Mesenchymal stem cell (in vitro differentiated cells and primary cell): ENCODE results near the gene IRF7.

Source experiments
- DNase-seq: peaks from one replicate; pipeline ENCODE4 v3.0.0-alpha.2; 2013
- H2AFZ ChIP-seq: one replicate; pipeline ENCODE4 v1.6.1; 2013; ENCODE audit warnings: low read depth, mild to moderate bottlenecking, control low read depth, inconsistent platforms, low read length, moderate library complexity
- H2AK5ac ChIP-seq: 2 replicates; pipeline ENCODE4 v1.6.1; 2013; ENCODE audit warnings: low read length, moderate library complexity, mild to moderate bottlenecking, inconsistent platforms; ENCODE audit not compliant: severe bottlenecking
- H2BK120ac ChIP-seq: one replicate; pipeline ENCODE4 v1.6.1; 2013; ENCODE audit warnings: low read depth, mild to moderate bottlenecking, inconsistent platforms, low read length, moderate library complexity
- H2BK12ac ChIP-seq, 2 experiments: one replicate each; pipeline ENCODE4 v1.6.1; 2013; ENCODE audit warnings: inconsistent platforms in 2 of 2, low read length in 2 of 2, mild to moderate bottlenecking in 2 of 2, moderate library complexity in 2 of 2, control low read depth in 1 of 2
- H2BK15ac ChIP-seq: one replicate; pipeline ENCODE4 v1.6.1; 2013; ENCODE audit warnings: mild to moderate bottlenecking, low read depth, inconsistent platforms; ENCODE audit not compliant: poor library complexity, severe bottlenecking
- H2BK5ac ChIP-seq: 2 replicates; pipeline ENCODE4 v1.6.1; 2013; ENCODE audit warnings: low read depth, mild to moderate bottlenecking, low read length, control low read depth, inconsistent platforms; ENCODE audit not compliant: poor library complexity, severe bottlenecking
- H3K14ac ChIP-seq, 2 experiments: one replicate each; pipeline ENCODE4 v1.6.1; 2013; ENCODE audit warnings: inconsistent platforms in 2 of 2, low read length in 2 of 2, control low read depth in 1 of 2, mild to moderate bottlenecking in 1 of 2, moderate library complexity in 1 of 2
- H3K18ac ChIP-seq, 2 experiments: one replicate each; pipeline ENCODE4 v1.6.1; 2013; ENCODE audit warnings: inconsistent platforms in 2 of 2, low read length in 2 of 2, control low read depth in 1 of 2, low read depth in 1 of 2, mild to moderate bottlenecking in 1 of 2
- H3K23ac ChIP-seq, 2 experiments: one replicate each; pipeline ENCODE4 v1.6.1; 2013; ENCODE audit warnings: inconsistent platforms in 2 of 2, low read length in 2 of 2, mild to moderate bottlenecking in 2 of 2, moderate library complexity in 2 of 2, control low read depth in 1 of 2
- H3K27ac ChIP-seq: 2 replicates; pipeline ENCODE4 v1.5.1; 2013; ENCODE audit warnings: mild to moderate bottlenecking, moderate library complexity, low read length, control low read depth, inconsistent platforms; ENCODE audit not compliant: poor library complexity, severe bottlenecking
- H3K27me3 ChIP-seq, 2 experiments: 2 replicates each; pipeline versions ENCODE4 v1.6.1 to v1.7.0; 2013; ENCODE audit warnings: low read length in 2 of 2, mild to moderate bottlenecking in 2 of 2, moderate library complexity in 2 of 2, control low read depth in 1 of 2, inconsistent platforms in 1 of 2; ENCODE audit not compliant: control insufficient read depth in 1 of 2, insufficient read depth in 1 of 2
- H3K36me3 ChIP-seq, 2 experiments: 2 replicates each; pipeline versions ENCODE4 v1.6.1 to v1.7.0; 2013; ENCODE audit warnings: low read length in 2 of 2, control low read depth in 1 of 2, inconsistent platforms in 1 of 2, low read depth in 1 of 2, mild to moderate bottlenecking in 1 of 2; ENCODE audit not compliant: insufficient read depth in 2 of 2, control insufficient read depth in 1 of 2
- H3K4ac ChIP-seq, 2 experiments: one replicate each; pipeline ENCODE4 v1.6.1; 2013; ENCODE audit warnings: inconsistent platforms in 2 of 2, low read length in 2 of 2, mild to moderate bottlenecking in 2 of 2, moderate library complexity in 2 of 2, control low read depth in 1 of 2, low read depth in 1 of 2
- H3K4me1 ChIP-seq: 2 replicates; pipeline ENCODE4 v1.6.1; 2013; ENCODE audit warnings: low read depth, low read length, control low read depth; ENCODE audit not compliant: control insufficient read depth, insufficient read depth
- H3K4me2 ChIP-seq: 2 replicates; pipeline ENCODE4 v1.6.1; 2013; ENCODE audit warnings: low read length, mild to moderate bottlenecking, inconsistent platforms; ENCODE audit not compliant: poor library complexity, severe bottlenecking
- H3K4me3 ChIP-seq, 2 experiments: 2 replicates each; pipeline versions ENCODE4 v1.5.1 to v1.7.0; 2013; ENCODE audit warnings: low read length in 2 of 2, mild to moderate bottlenecking in 2 of 2, control low read depth in 1 of 2, low read depth in 1 of 2; ENCODE audit not compliant: insufficient read depth in 1 of 2
- H3K79me1 ChIP-seq: replicated peaks from 2 replicates; pipeline ENCODE4 v1.6.1; 2013; ENCODE audit warnings: mild to moderate bottlenecking, control low read depth, low read length, inconsistent platforms; ENCODE audit not compliant: poor library complexity, severe bottlenecking
- H3K9ac ChIP-seq: 2 replicates; pipeline ENCODE4 v1.7.0; 2013; ENCODE audit warnings: mild to moderate bottlenecking, low read length, moderate library complexity
- H3K9me3 ChIP-seq: 2 replicates; pipeline ENCODE4 v1.7.0; 2013; ENCODE audit warnings: mild to moderate bottlenecking, low read length; ENCODE audit not compliant: control insufficient read depth
- H4K8ac ChIP-seq: one replicate; pipeline ENCODE4 v1.6.1; 2013; ENCODE audit warnings: inconsistent platforms, mild to moderate bottlenecking, low read length, moderate library complexity
- H4K91ac ChIP-seq: one replicate; pipeline ENCODE4 v1.6.1; 2013; ENCODE audit warnings: mild to moderate bottlenecking, low read length, inconsistent platforms
- WGBS: methylation state at CpG from one replicate; pipeline ENCODE4 v1.1.7; 2013; ENCODE audit warnings: mixed read lengths; 5-methylcytosine and 5-hydroxymethylcytosine counted together

The IRF7 gene

DNA sequence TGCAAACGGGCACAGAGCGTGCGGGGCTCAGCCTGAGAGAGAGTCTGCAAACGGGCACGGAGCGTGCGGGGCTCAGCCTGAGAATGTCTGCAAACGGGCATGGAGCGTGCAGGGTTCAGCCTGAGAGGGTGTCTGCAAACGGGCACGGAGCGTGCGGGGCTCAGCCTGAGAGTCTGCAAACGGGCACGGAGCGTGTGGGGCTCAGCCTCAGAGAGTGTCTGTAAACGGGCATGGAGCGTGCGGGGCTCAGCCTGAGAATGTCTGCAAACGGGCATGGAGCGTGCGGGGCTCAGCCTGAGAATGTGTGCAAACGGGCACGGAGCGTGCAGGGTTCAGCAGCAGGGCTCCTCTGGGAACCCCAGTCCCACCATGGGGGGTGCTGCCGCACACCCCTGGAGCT lies 26.0 kb downstream of the IRF7 start:
- Histone ChIP-seq H2BK120ac (no peak overlapping the region), H3K4me2 (no peak overlapping the region), H3K4ac (no peak overlapping the region), H3K9ac (no peak overlapping the region), H3K27me3 (no peaks in the 10 kb centered on the region), H2BK15ac (no peak overlapping the region), H4K91ac (no peak overlapping the region), H2AFZ (no peak overlapping the region), H3K23ac (no peak overlapping the region), H2AK5ac (no peak overlapping the region), H3K18ac (no peak overlapping the region), H2BK5ac (no peak overlapping the region), H3K4me3 (no peak overlapping the region), H3K27ac (no peak overlapping the region), H4K8ac (no peak overlapping the region), H3K14ac (no peak overlapping the region), H3K36me3 (peaks cover 68 to 79% of the 10 kb centered on the region in 2 experiments), H2BK12ac (no peak overlapping the region), H3K4me1 (peaks cover 13% of the 10 kb centered on the region), H3K9me3 (no peaks in the 10 kb centered on the region), H3K79me1 (peaks cover 24% of the 10 kb centered on the region)
- DNase-seq = no peak
- 97% methylated on average over 26 of the region's 26 CpGs for WGBS

GRCh38 chr11:587978-588380 lies 27.8 kb downstream of the IRF7 start:
- 0% methylated on average over 6 of the region's 6 CpGs for WGBS
- H3K4ac ChIP-seq = no peak overlapping the region

DNA sequence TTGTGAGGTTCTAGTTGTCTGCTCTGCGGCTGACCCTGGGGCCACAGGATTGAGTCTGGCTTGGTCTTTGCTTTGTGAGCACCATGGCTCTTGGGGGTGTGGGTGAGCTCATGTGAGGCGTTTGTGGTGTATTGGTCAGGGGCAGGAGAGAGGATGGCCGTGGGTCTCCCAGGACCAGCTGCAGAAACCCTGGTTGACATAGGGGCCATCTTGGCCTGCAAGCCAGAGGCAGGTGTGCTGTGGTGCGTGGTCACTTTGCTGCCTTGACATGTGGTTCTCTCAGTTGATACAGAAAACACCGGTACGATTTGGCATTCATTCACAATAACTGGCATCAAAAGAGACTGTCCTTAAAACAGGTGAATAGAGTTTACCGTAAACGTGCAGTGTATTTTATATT lies 28.2 kb downstream of the IRF7 start:
- no peak overlapping the region for H3K9ac ChIP-seq
- H2AK5ac ChIP-seq = no peak overlapping the region
- no peak overlapping the region for H3K4me2 ChIP-seq
- no peaks in the 10 kb centered on the region for H3K9me3 ChIP-seq
- H3K36me3 ChIP-seq = peaks cover 67 to 68% of the 10 kb centered on the region in 2 experiments
- DNase-seq = no peak
- no peak overlapping the region for H2AFZ ChIP-seq
- peak overlapping the region; percentile 33 for H4K8ac ChIP-seq
- peaks cover 10% of the 10 kb centered on the region for H3K4me1 ChIP-seq
- H4K91ac ChIP-seq = no peak overlapping the region
- H3K27ac ChIP-seq = peak overlapping the region; percentile 79
- WGBS = 65% methylated on average over 6 of the region's 8 CpGs
- no peak overlapping the region for H3K18ac ChIP-seq
- no peak overlapping the region for H3K4ac ChIP-seq
- H2BK15ac ChIP-seq = no peak overlapping the region
- no peak overlapping the region for H2BK12ac ChIP-seq
- H2BK120ac ChIP-seq = no peak overlapping the region
- peaks cover 16% of the 10 kb centered on the region for H3K79me1 ChIP-seq
- no peak overlapping the region for H3K23ac ChIP-seq
- no peak overlapping the region for H2BK5ac ChIP-seq
- no peak overlapping the region for H3K4me3 ChIP-seq
- H3K14ac ChIP-seq = no peak overlapping the region
- no peaks in the 10 kb centered on the region for H3K27me3 ChIP-seq

More at GRCh38 chr11:587978-588380, 27.8 kb downstream of the IRF7 start:
- Histone ChIP-seq H3K36me3 (peaks cover 68 to 72% of the 10 kb centered on the region in 2 experiments), H3K79me1 (peaks cover 19% of the 10 kb centered on the region), H3K9ac (no peak overlapping the region), H3K18ac (peak overlapping the region in 1 of 2 experiments; percentile 19), H3K23ac (no peak overlapping the region), H2BK15ac (no peak overlapping the region), H3K4me1 (peaks cover 10% of the 10 kb centered on the region), H2BK12ac (no peak overlapping the region), H4K91ac (no peak overlapping the region), H2BK5ac (no peak overlapping the region), H3K14ac (no peak overlapping the region), H3K4me2 (no peak overlapping the region), H2BK120ac (no peak overlapping the region), H2AFZ (no peak overlapping the region), H2AK5ac (no peak overlapping the region), H4K8ac (no peak overlapping the region), H3K4me3 (no peak overlapping the region), H3K9me3 (no peaks in the 10 kb centered on the region), H3K27me3 (no peaks in the 10 kb centered on the region), H3K27ac (peak overlapping the region; percentile 79)
- DNase-seq = peak; percentile 96

- no peak overlapping the region for H4K8ac ChIP-seq
- no peak overlapping the region for H2BK15ac ChIP-seq
- H3K23ac ChIP-seq = no peak overlapping the region
- peaks cover 67 to 70% of the 10 kb centered on the region in 2 experiments for H3K36me3 ChIP-seq
- no peak overlapping the region for H3K9ac ChIP-seq
- no peak overlapping the region for H2BK5ac ChIP-seq
- H3K79me1 ChIP-seq = peaks cover 11% of the 10 kb centered on the region
- no peaks in the 10 kb centered on the region for H3K9me3 ChIP-seq
- H3K4ac ChIP-seq = no peak overlapping the region
- no peak overlapping the region for H3K4me2 ChIP-seq
- H3K14ac ChIP-seq = no peak overlapping the region
- H2BK12ac ChIP-seq = no peak overlapping the region
- 95% methylated on average over 32 of the region's 32 CpGs for WGBS
- peaks cover 12% of the 10 kb centered on the region for H3K4me1 ChIP-seq
- no peak for DNase-seq
- H2AK5ac ChIP-seq = no peak overlapping the region
- H3K4me3 ChIP-seq = no peak overlapping the region
- H2BK120ac ChIP-seq = no peak overlapping the region
- no peak overlapping the region for H2AFZ ChIP-seq
- no peak overlapping the region for H3K18ac ChIP-seq
- no peaks in the 10 kb centered on the region for H3K27me3 ChIP-seq
- no peak overlapping the region for H4K91ac ChIP-seq
- H3K27ac ChIP-seq = no peak overlapping the region
Measured at GRCh38 chr11:586376-587316, 29.1 kb downstream of the IRF7 start.
